ENCODE measurements around the gene PDE4D.

PDE4D gene
- 189 reads per million, percentile 92 among the genes with 10 or more reads in this experiment for total RNA-seq

- no peak for DNase-seq
Measured at GRCh38 chr5:59893429-59894227, at the start of gene PDE4D. TSS of gene PDE4D (minus strand) at chr5:59893726.

- DNase-seq = no peak
Measured at GRCh38 chr5:59937633-59938032, 44.1 kb upstream of the PDE4D start.

GRCh38 chr5:59923465-59923864 is 29.9 kb upstream of the PDE4D start:
- no peak for DNase-seq

- DNase-seq = no peak
Measured at GRCh38 chr5:59922220-59922619, 28.7 kb upstream of the PDE4D start.

- DNase-seq = no peak
Measured at GRCh38 chr5:59921816-59922215, 28.3 kb upstream of the PDE4D start.

- DNase-seq = no peak
Measured at GRCh38 chr5:59919484-59919883, 26.0 kb upstream of the PDE4D start.

- no peak for DNase-seq
Measured at GRCh38 chr5:59917121-59917520, 23.6 kb upstream of the PDE4D start.

GRCh38 chr5:59905188-59905587 is 11.7 kb upstream of the PDE4D start:
- no peak for DNase-seq

- DNase-seq = no peak
Measured at GRCh38 chr5:59897075-59897474, 3.5 kb upstream of the PDE4D start.

- no peak for DNase-seq
Measured at GRCh38 chr5:59891962-59892643, 1.4 kb downstream of the PDE4D start.

GRCh38 chr5:59887274-59887673 is 6.3 kb downstream of the PDE4D start:
- DNase-seq = no peak

GRCh38 chr5:59874675-59875074 is 18.9 kb downstream of the PDE4D start:
- DNase-seq = no peak

GRCh38 chr5:59873113-59873512 is 20.4 kb downstream of the PDE4D start:
- no peak for DNase-seq

- DNase-seq = no peak
Measured at GRCh38 chr5:59866661-59867060, 26.9 kb downstream of the PDE4D start.

- no peak for DNase-seq
Measured at GRCh38 chr5:59864718-59865117, 28.8 kb downstream of the PDE4D start.

- no peak for DNase-seq
Measured at GRCh38 chr5:59863777-59864176, 29.7 kb downstream of the PDE4D start.

- no peak for DNase-seq
Measured at GRCh38 chr5:59856358-59856757, 37.2 kb downstream of the PDE4D start.

GRCh38 chr5:59850766-59851165 is 42.8 kb downstream of the PDE4D start:
- no peak for DNase-seq

GRCh38 chr5:59847586-59847985 is 45.9 kb downstream of the PDE4D start:
- no peak for DNase-seq

GRCh38 chr5:59845730-59846129 is 47.8 kb downstream of the PDE4D start:
- DNase-seq = no peak

- DNase-seq = no peak
Measured at GRCh38 chr5:59843511-59844213, 49.9 kb downstream of the PDE4D start.

GRCh38 chr5:59842999-59843398 is 50.5 kb downstream of the PDE4D start:
- DNase-seq = no peak

- DNase-seq = no peak
Measured at GRCh38 chr5:59840200-59840601, 53.3 kb downstream of the PDE4D start.

GRCh38 chr5:59838989-59839388 is 54.5 kb downstream of the PDE4D start:
- DNase-seq = no peak

All from effector CD4-positive, alpha-beta T cell (primary cell).